ENCODE results near the gene IL19.
A peak's percentile ranks its signal among the peaks of the same experiment; 100 is the strongest.
"Not testable (repeated sequence)": the region's sequence is repeated elsewhere in the genome, so short reads cannot be mapped to it uniquely, and the experiment has no call there.

The IL19 gene

GRCh38 chr1:206741142-206741701 lies 29.4 kb upstream of the IL19 start:
- no peak for DNase-seq (ENCODE audit: low spot score)

- DNase-seq (ENCODE audit: low spot score), result no peak
Measured at GRCh38 chr1:206742719-206743383, 27.7 kb upstream of the IL19 start.

- peak; percentile 34 for DNase-seq (ENCODE audit: low spot score)
Measured at GRCh38 chr1:206744683-206745082, 25.9 kb upstream of the IL19 start.

- no peak for DNase-seq (ENCODE audit: low spot score)
Measured at GRCh38 chr1:206745301-206745700, 25.3 kb upstream of the IL19 start.

GRCh38 chr1:206748348-206749030 lies 22.1 kb upstream of the IL19 start:
- DNase-seq (ENCODE audit: low spot score), result no peak

- no peak for DNase-seq (ENCODE audit: low spot score)
Measured at GRCh38 chr1:206751891-206752290, 18.7 kb upstream of the IL19 start.

GRCh38 chr1:206752481-206752880 lies 18.1 kb upstream of the IL19 start:
- DNase-seq (ENCODE audit: low spot score), result no peak

GRCh38 chr1:206753141-206753540 lies 17.4 kb upstream of the IL19 start:
- DNase-seq (ENCODE audit: low spot score), result peak; percentile 68

GRCh38 chr1:206754011-206754410 lies 16.6 kb upstream of the IL19 start:
- DNase-seq (ENCODE audit: low spot score), result peak; percentile 81

- DNase-seq (ENCODE audit: low spot score), result no peak
Measured at GRCh38 chr1:206757524-206758266, 12.9 kb upstream of the IL19 start.

GRCh38 chr1:206760590-206760989 lies 10.0 kb upstream of the IL19 start:
- DNase-seq (ENCODE audit: low spot score), result no peak

- DNase-seq (ENCODE audit: low spot score), result peak; percentile 41
Measured at GRCh38 chr1:206761159-206761768, 9.3 kb upstream of the IL19 start.

- DNase-seq (ENCODE audit: low spot score), result not testable (repeated sequence)
Measured at GRCh38 chr1:206762741-206763364, 7.7 kb upstream of the IL19 start.

- DNase-seq (ENCODE audit: low spot score), result not testable (repeated sequence)
Measured at GRCh38 chr1:206765771-206766170, 4.8 kb upstream of the IL19 start.

- DNase-seq (ENCODE audit: low spot score), result peak; percentile 66
Measured at GRCh38 chr1:206766251-206766856, 4.2 kb upstream of the IL19 start.

GRCh38 chr1:206768472-206769303 lies 1.9 kb upstream of the IL19 start:
- DNase-seq (ENCODE audit: low spot score), result no peak

GRCh38 chr1:206769304-206769731 lies 1.3 kb upstream of the IL19 start:
- DNase-seq (ENCODE audit: low spot score), result no peak

- DNase-seq (ENCODE audit: low spot score), result no peak
Measured at GRCh38 chr1:206771338-206771692, 742 bp downstream of the IL19 start.

GRCh38 chr1:206772243-206772937 lies 1.8 kb downstream of the IL19 start, which contains the start of gene IL10:
IL10 (minus strand) TSS chr1:206772494; CDS start chr1:206772435, 59 bp downstream.
- DNase-seq (ENCODE audit: low spot score), result no peak

GRCh38 chr1:206774093-206774492 lies 3.5 kb downstream of the IL19 start:
- DNase-seq (ENCODE audit: low spot score), result no peak

All from AG08395 (cell line).